MCF 10A (cell line): ENCODE measurements around the gene FXYD5. TPM values are rescaled to one million over a fixed set of nuclear protein-coding genes. Genes with fewer than 3 reads are reported as not detected.

Experiments used
- BruUV-seq: library from RNA; stranded (reverse); fragments of 400-500 nt; replicated peaks from 2 replicates; lab custom pipeline; 2021; lab: Mats Ljungman, UMichigan
- CTCF ChIA-PET: fragments of 300-600 bp; sonication (Branson Sonifier 250); formaldehyde crosslinking; extraction: SDS; loops from one replicate; lab custom pipeline; 2021; ENCODE audit warnings: antibody characterized with exemption, inconsistent platforms; lab: Yijun Ruan, JAX
- POLR2A ChIA-PET: fragments of 300-600, 350-650 bp; sonication (Branson Sonifier 250); formaldehyde crosslinking; extraction: SDS; loops from one replicate; lab custom pipeline; 2020; ENCODE audit warnings: antibody characterized with exemption, inconsistent platforms; lab: Yijun Ruan, JAX
- DNase-seq: peaks from one replicate; pipeline ENCODE4 v3.0.0-alpha.2; 2018; ENCODE audit not compliant: unreplicated experiment
- H3K27ac Mint-ChIP-seq: one replicate; pipeline ENCODE4 v1.8.0; 2022; ENCODE audit warnings: mild to moderate bottlenecking, low read depth, mixed read lengths; ENCODE audit not compliant: unreplicated experiment
- H3K27me3 Mint-ChIP-seq: one replicate; pipeline ENCODE4 v1.8.0; 2022; ENCODE audit warnings: mixed read lengths; ENCODE audit not compliant: insufficient read depth, unreplicated experiment
- H3K36me3 Mint-ChIP-seq: one replicate; pipeline ENCODE4 v1.8.0; 2022; ENCODE audit warnings: mild to moderate bottlenecking, moderate library complexity, mixed read lengths; ENCODE audit not compliant: insufficient read depth, unreplicated experiment
- H3K4me1 Mint-ChIP-seq: one replicate; pipeline ENCODE4 v1.8.0; 2022; ENCODE audit warnings: mixed read lengths; ENCODE audit not compliant: insufficient read depth, unreplicated experiment
- H3K4me3 Mint-ChIP-seq: one replicate; pipeline ENCODE4 v1.8.0; 2022; ENCODE audit warnings: mild to moderate bottlenecking, moderate library complexity, mixed read lengths; ENCODE audit not compliant: unreplicated experiment
- H3K9me3 Mint-ChIP-seq: one replicate; pipeline ENCODE4 v1.8.0; 2022; ENCODE audit warnings: mixed read lengths; ENCODE audit not compliant: unreplicated experiment
- CTCF ChIP-seq: fragments of 200-600 bp; IDR thresholded peaks from one replicate; pipeline ENCODE4 v1.8.0; 2022; ENCODE audit warnings: antibody characterized with exemption, mild to moderate bottlenecking; ENCODE audit not compliant: unreplicated experiment
- intact Hi-C: fragments of 100-400 bp; cut with micrococcal nuclease; formaldehyde crosslinking; loops from 2 replicates; pipeline ENCODE4 v1.14.1; 2022
- total RNA-seq: library from RNA; stranded (reverse); gene quantifications from 2 replicates; pipeline ENCODE4 v1.2.3, GENCODE V29; 2022

FXYD5 gene
- total RNA-seq, 1 experiment from 2014 or later = 150 TPM

GRCh38 chr19:35169221-35169995 is 14.9 kb downstream of the FXYD5 start:
- no TSS peak for BruUV-seq
- no peak for TF ChIP-seq CTCF
- intact Hi-C loops = no loop called here
- Mint-ChIP-seq H3K27ac (peak overlapping the region; percentile 40), H3K27me3 (no peaks in the 10 kb centered on the region), H3K36me3 (peaks cover 21% of the 10 kb centered on the region), H3K9me3 (peaks cover 14% of the 10 kb centered on the region), H3K4me3 (no peak overlapping the region), H3K4me1 (peaks cover 24% of the 10 kb centered on the region)
- no peak for DNase-seq
- ChIA-PET CTCF (no interaction called here), POLR2A (interaction anchor here (0.7 to 1.0 kb wide), 2 partner anchors 73 to 153 kb away, joined by 3 read pairs; no protein-coding TSS in a partner anchor)

DNA sequence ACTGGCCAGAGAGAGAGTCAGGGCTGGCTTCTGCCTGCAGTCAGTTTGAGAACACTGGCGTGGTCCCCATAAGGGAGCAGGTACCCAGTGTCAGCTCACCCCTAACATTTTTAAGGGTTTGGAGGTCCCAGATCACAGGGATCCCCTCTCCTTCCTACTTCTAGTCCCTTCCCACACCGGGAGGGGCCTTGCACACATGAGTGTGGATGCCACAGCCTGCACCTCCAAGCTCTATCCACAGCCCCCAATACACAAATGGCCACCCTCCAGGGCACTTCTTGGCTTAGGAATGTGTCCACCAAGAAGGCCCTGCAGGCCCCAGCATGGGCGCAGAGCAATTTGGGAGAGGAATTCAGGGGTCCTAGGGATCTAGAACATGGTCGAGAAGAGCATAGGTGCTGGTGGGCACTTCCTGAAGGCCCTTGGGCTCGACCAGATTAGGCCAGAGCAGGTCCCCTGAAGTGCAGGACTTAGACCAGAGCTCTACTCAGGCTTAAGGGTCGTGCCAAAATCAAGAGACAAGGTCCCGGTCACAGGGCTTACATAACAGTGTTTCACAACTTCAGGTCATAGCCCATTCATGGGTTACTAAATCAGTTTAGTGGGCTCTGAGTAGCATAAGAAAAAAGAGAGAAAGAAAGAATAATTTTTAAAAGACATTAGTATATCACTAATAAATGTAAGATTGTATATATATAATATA is 16.0 kb downstream of the FXYD5 start:
- Mint-ChIP-seq H3K9me3 (peaks cover 13% of the 10 kb centered on the region), H3K4me3 (no peak overlapping the region), H3K36me3 (peaks cover 13% of the 10 kb centered on the region), H3K27ac (no peak overlapping the region), H3K4me1 (peaks cover 24% of the 10 kb centered on the region), H3K27me3 (no peaks in the 10 kb centered on the region)
- peak; percentile 43 for DNase-seq
- intact Hi-C loops = no loop called here
- TF ChIP-seq CTCF = no peak
- ChIA-PET CTCF (interaction anchor here (0.6 to 1.0 kb wide), 2 partner anchors 8 to 52 kb away, joined by 3 to 4 read pairs; no protein-coding TSS in a partner anchor), POLR2A (no interaction called here)
- BruUV-seq = no TSS peak

- TSS peak; percentile 24 for BruUV-seq
- TF ChIP-seq CTCF = no peak
- POLR2A ChIA-PET = no interaction called here
- DNase-seq = no peak
- Mint-ChIP-seq H3K36me3 (peaks cover 1% of the 10 kb centered on the region), H3K27me3 (no peaks in the 10 kb centered on the region), H3K9me3 (peaks cover under 1% of the 10 kb centered on the region), H3K4me1 (peaks cover 26% of the 10 kb centered on the region), H3K4me3 (no peak overlapping the region), H3K27ac (no peak overlapping the region)
- CTCF ChIA-PET = interaction anchor here (0.6 to 0.8 kb wide), 2 partner anchors 27 to 71 kb away, joined by 3 read pairs; no protein-coding TSS in a partner anchor
- intact Hi-C loops = no loop called here
These were observed 17.2 kb downstream of the FXYD5 start for GRCh38 chr19:35171730-35172129.

- H3K9me3 Mint-ChIP-seq = no peaks in the 10 kb centered on the region
- BruUV-seq = no TSS peak
- intact Hi-C loops = no loop called here
- peaks cover 10% of the 10 kb centered on the region for H3K4me1 Mint-ChIP-seq
- no peak for DNase-seq
- ChIA-PET POLR2A (no interaction called here), CTCF (no interaction called here)
- no peaks in the 10 kb centered on the region for H3K36me3 Mint-ChIP-seq
- H3K4me3 Mint-ChIP-seq = no peak overlapping the region
- no peak for TF ChIP-seq CTCF
- H3K27me3 Mint-ChIP-seq = no peaks in the 10 kb centered on the region
- no peak overlapping the region for H3K27ac Mint-ChIP-seq
These were observed 19.7 kb downstream of the FXYD5 start for GRCh38 chr19:35174226-35174625.
